SK-N-SH (cell line): ENCODE data around the gene CEBPB. TPM values are rescaled to one million over a fixed set of nuclear protein-coding genes. Genes with fewer than 3 reads are reported as not detected.

Experiments used
- CTCF ChIA-PET: fragments of 300-600, 350-600 bp; formaldehyde crosslinking; extraction: SDS; loops from one replicate; lab custom pipeline; 2021; lab: Yijun Ruan, JAX
- POLR2A ChIA-PET: fragments of 350-600 bp; sonication (Branson Sonifier 250); formaldehyde crosslinking; extraction: SDS; loops from one replicate; lab custom pipeline; 2020; ENCODE audit warnings: antibody characterized with exemption, inconsistent platforms; lab: Yijun Ruan, JAX
- DNase-seq: peaks from one replicate; pipeline ENCODE4 v3.0.0; 2012
- H2AFZ ChIP-seq: fragments of 200-600 bp; sonication (generic); 2 replicates; pipeline ENCODE4 v1.8.1; 2016; ENCODE audit warnings: antibody characterized with exemption, mild to moderate bottlenecking, low read depth
- H3F3A ChIP-seq: fragments of 200-600 bp; sonication (generic); replicated peaks from 2 replicates; pipeline ENCODE3; 2016; ENCODE audit warnings: antibody characterized with exemption, mild to moderate bottlenecking; ENCODE audit not compliant: insufficient read depth
- H3K27ac ChIP-seq, 2 experiments: fragments of 200-500 bp in 1 of 2; fragments of 200-600 bp in 1 of 2; sonication (Bioruptor generic) in 1 of 2; sonication (generic), shearing (Covaris generic) in 1 of 2; 2 replicates each; pipeline versions ENCODE4 v1.5.1 to v1.6.1; 2014 to 2016; ENCODE audit warnings: low read depth in 2 of 2, inconsistent platforms in 1 of 2, low read length in 1 of 2, mild to moderate bottlenecking in 1 of 2, mixed read lengths in 1 of 2
- H3K27me3 ChIP-seq: fragments of 200-600 bp; sonication (generic), shearing (Covaris generic); 2 replicates; pipeline ENCODE4 v1.6.1; 2016; ENCODE audit warnings: mixed run types; ENCODE audit not compliant: insufficient read depth
- H3K36me3 ChIP-seq, 2 experiments: fragments of 200-500 bp in 1 of 2; fragments of 200-600 bp in 1 of 2; sonication (Bioruptor generic) in 1 of 2; sonication (generic) in 1 of 2; replicated peaks in 1 of 2; 2 replicates each; pipeline versions ENCODE3 to v1.5.1; 2014 to 2016; ENCODE audit warnings: low read length in 1 of 2, mild to moderate bottlenecking in 1 of 2; ENCODE audit not compliant: insufficient read depth in 2 of 2, control insufficient read depth in 1 of 2
- H3K4me1 ChIP-seq, 2 experiments: fragments of 200-500 bp in 1 of 2; fragments of 200-600 bp in 1 of 2; sonication (Bioruptor generic) in 1 of 2; sonication (generic), shearing (Covaris generic) in 1 of 2; 2 replicates each; pipeline versions ENCODE4 v1.5.1 to v1.6.1; 2014 to 2016; ENCODE audit warnings: low read depth in 1 of 2, low read length in 1 of 2, mixed run types in 1 of 2; ENCODE audit not compliant: insufficient read depth in 2 of 2, control insufficient read depth in 1 of 2
- H3K4me2 ChIP-seq: fragments of 200-600 bp; sonication (generic), shearing (Covaris generic); 2 replicates; pipeline ENCODE4 v1.6.1; 2017; ENCODE audit warnings: mixed run types
- H3K4me3 ChIP-seq, 2 experiments: fragments of 200-500 bp in 1 of 2; fragments of 200-600 bp in 1 of 2; sonication (Bioruptor generic) in 1 of 2; sonication (generic), shearing (Covaris generic) in 1 of 2; 2 replicates each; pipeline versions ENCODE4 v1.5.1 to v1.8.1; 2014 to 2016; ENCODE audit warnings: low read depth in 2 of 2, inconsistent platforms in 1 of 2, low read length in 1 of 2, mild to moderate bottlenecking in 1 of 2, mixed read lengths in 1 of 2, moderate library complexity in 1 of 2
- H3K79me2 ChIP-seq: fragments of 200-600 bp; sonication (generic); 2 replicates; pipeline ENCODE4 v1.8.1; 2017; ENCODE audit warnings: mild to moderate bottlenecking; ENCODE audit not compliant: insufficient read depth
- H3K9ac ChIP-seq: fragments of 200-600 bp; sonication (generic); 2 replicates; pipeline ENCODE4 v1.6.1; 2017; ENCODE audit warnings: mixed run types
- H3K9me2 ChIP-seq: fragments of 200-600 bp; sonication (generic); 2 replicates; pipeline ENCODE4 v1.6.1; 2017; ENCODE audit warnings: mixed run types
- H3K9me3 ChIP-seq: fragments of 200-600 bp; sonication (generic); 2 replicates; pipeline ENCODE4 v1.6.1; 2017; ENCODE audit warnings: mixed run types, mild to moderate bottlenecking, moderate library complexity
- H4K20me1 ChIP-seq: fragments of 200-600 bp; sonication (generic); 2 replicates; pipeline ENCODE4 v1.6.1; 2017; ENCODE audit warnings: mild to moderate bottlenecking, mixed run types; ENCODE audit not compliant: insufficient read depth
- ELF1 ChIP-seq: IDR thresholded peaks from 2 replicates; pipeline ENCODE4 v1.4.0; 2012
- FOXJ3 ChIP-seq: sonication (generic); formaldehyde crosslinking; IDR thresholded peaks from 2 replicates; pipeline ENCODE4 v1.5.1; 2020; ENCODE audit warnings: mild to moderate bottlenecking, missing genetic modification reagents
- FOXM1 ChIP-seq: IDR thresholded peaks from 2 replicates; pipeline ENCODE4 v1.4.0; 2012; ENCODE audit warnings: low read depth, mild to moderate bottlenecking
- JUND ChIP-seq: IDR thresholded peaks from 2 replicates; pipeline ENCODE4 v1.4.0; 2012
- MEF2A ChIP-seq: IDR thresholded peaks from 2 replicates; pipeline ENCODE4 v1.4.0; 2012; ENCODE audit warnings: low read depth, borderline replicate concordance
- MXI1 ChIP-seq: IDR thresholded peaks from 2 replicates; pipeline ENCODE4 v1.6.1; 2012; ENCODE audit warnings: mild to moderate bottlenecking, low read depth, low read length, improper control_type of control experiment
- NRF1 ChIP-seq: IDR thresholded peaks from 2 replicates; pipeline ENCODE4 v1.6.1; 2012; ENCODE audit warnings: low read depth, mild to moderate bottlenecking, low read length
- RCOR1 ChIP-seq: fragments of 150-350 bp; IDR thresholded peaks from 2 replicates; pipeline ENCODE4 v1.6.1; 2017; ENCODE audit warnings: antibody characterized with exemption, low read length
- SMC3 ChIP-seq: IDR thresholded peaks from 2 replicates; pipeline ENCODE4 v1.6.1; 2012; ENCODE audit warnings: low read depth, low read length, improper control_type of control experiment
- TEAD4 ChIP-seq: IDR thresholded peaks from 2 replicates; pipeline ENCODE4 v1.4.0; 2012; ENCODE audit warnings: mild to moderate bottlenecking, borderline replicate concordance; ENCODE audit not compliant: insufficient read depth
- WGBS: methylation state at CpG from one replicate; pipeline ENCODE4 v1.1.6; 2017; ENCODE audit warnings: low lambda C conversion rate; 5-methylcytosine and 5-hydroxymethylcytosine counted together
- polyA plus RNA-seq, 3 experiments: library from polyadenylated mRNA; depleted of rRNA; stranded (reverse); fragments of >200 nt; gene quantifications; 2 replicates each; pipeline ENCODE4 v1.2.3, GENCODE V29; 2012
- TF ChIP-seq, protein P1 (sequence below): IDR thresholded peaks from 2 replicates; pipeline ENCODE4 v1.4.0; 2012; ENCODE audit warnings: low read depth, borderline replicate concordance
- TF ChIP-seq, protein P2 (sequence below): IDR thresholded peaks from 2 replicates; pipeline ENCODE4; 2012
- TF ChIP-seq, protein P3 (sequence below): IDR thresholded peaks from 2 replicates; pipeline ENCODE4 v1.4.0; 2012; ENCODE audit warnings: low read depth
- TF ChIP-seq, protein P4 (sequence below): fragments of 150-350 bp; IDR thresholded peaks from 2 replicates; pipeline ENCODE4 v1.6.1; 2017; ENCODE audit warnings: antibody characterized with exemption, low read length, low read depth, borderline replicate concordance

Gene CEBPB
- polyA plus RNA-seq, 1 of the 3 experiments (the other 2 are of a cell fraction), result 14.7 TPM

DNA sequence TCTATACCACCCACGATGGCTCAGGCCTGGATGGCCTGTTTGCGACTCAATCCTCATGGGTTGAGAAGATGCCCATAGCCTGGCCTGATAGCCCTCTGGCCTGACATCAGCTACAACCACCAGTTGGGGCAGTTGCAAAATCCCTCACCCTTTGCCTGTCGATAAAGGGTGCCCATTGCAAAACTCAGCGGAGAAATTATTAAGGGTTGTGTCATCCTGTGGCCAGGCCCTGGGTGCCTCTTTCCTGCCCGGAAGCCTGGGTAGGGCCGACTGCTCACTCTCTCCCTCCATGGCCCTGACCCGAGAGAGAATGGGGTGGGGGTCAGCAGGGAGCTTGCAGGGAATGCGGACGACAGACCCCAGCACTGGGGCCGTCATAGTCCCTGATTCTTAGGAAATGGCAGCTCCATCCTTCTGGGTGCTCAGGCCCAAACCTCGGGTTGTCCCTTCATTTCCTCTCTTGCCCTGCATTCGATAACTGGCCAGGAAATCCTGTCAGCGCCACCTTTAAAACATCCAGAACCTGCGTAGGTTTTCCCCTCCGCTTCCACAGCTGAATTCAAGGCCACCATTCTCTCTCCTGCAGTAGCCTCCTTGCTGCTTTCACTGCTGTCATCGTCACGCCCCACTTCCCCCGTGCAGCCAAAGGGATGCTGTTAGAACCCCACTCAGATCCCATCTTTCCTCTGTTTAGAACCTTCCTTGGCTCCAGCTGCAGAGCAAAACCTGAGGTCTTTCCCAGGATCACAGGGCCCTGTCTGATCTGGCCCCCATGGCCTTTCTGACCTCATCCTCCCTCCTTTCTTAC lies 31.1 kb downstream of the CEBPB start:
- Histone ChIP-seq H3K36me3 (no peaks in the 10 kb centered on the region), H3K27me3 (no peaks in the 10 kb centered on the region), H3K4me2 (no peak overlapping the region), H3K9ac (no peak overlapping the region), H4K20me1 (no peaks in the 10 kb centered on the region), H3K4me1 (no peaks in the 10 kb centered on the region; a peak in 1 of 4 replicates), H3K4me3 (no peak overlapping the region), H3K79me2 (no peaks in the 10 kb centered on the region), H2AFZ (no peak overlapping the region), H3K9me2 (no peaks in the 10 kb centered on the region), H3K9me3 (no peaks in the 10 kb centered on the region), H3F3A (peaks cover 5% of the 10 kb centered on the region), H3K27ac (no peak overlapping the region)
- CTCF ChIA-PET, result no interaction called here
- DNase-seq, result no peak
- WGBS, result 89% methylated on average over 13 of the region's 18 CpGs
- no peak for TF ChIP-seq SMC3
- TF ChIP-seq MXI1, result no peak
- no peak for TF ChIP-seq JUND
- POLR2A ChIA-PET, result no interaction called here

DNA sequence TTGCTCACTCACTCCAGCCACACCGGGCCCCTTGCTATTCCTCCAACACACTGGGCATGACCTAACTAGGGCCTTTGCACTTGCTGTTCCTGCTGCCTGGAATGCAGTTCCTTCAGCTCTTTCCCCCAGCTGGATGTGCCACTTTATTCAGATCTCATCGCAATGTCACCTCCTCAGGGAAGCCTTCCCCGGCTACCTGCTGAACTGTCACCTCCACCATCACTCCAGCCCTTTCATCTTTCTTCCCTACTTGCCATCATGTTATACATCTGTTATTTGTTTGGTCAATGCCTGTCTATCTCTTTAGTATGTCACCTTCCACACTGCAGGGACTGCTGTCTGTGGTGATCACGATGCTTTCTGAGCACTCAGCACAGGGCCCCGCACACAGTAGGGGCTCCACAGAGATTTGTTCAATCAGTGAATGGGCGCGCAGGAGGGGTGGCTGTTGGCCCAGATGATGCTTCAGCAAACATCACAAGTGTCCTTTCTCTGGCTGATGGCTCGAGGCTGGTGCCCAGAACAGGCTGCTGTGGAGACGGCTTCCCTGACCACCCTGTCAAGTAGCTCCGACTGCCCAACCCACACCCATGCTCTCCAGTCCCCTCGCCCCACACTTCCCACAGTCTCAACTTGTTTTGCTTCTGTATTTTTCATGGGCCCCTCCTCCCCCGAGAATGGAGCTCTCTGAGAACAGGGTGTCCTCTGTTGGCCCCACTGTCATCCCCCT lies 31.8 kb downstream of the CEBPB start:
- Histone ChIP-seq H3K27ac (no peak overlapping the region), H3K9me3 (no peaks in the 10 kb centered on the region), H3K27me3 (no peaks in the 10 kb centered on the region), H3F3A (peaks cover 5% of the 10 kb centered on the region), H3K9me2 (no peaks in the 10 kb centered on the region), H3K9ac (no peak overlapping the region), H3K4me2 (no peak overlapping the region), H2AFZ (no peak overlapping the region), H3K36me3 (no peaks in the 10 kb centered on the region), H3K79me2 (no peaks in the 10 kb centered on the region), H3K4me3 (no peak overlapping the region), H4K20me1 (no peaks in the 10 kb centered on the region), H3K4me1 (no peaks in the 10 kb centered on the region; a peak in 1 of 4 replicates)
- ChIA-PET POLR2A (no interaction called here), CTCF (no interaction called here)
- TF ChIP-seq ELF1 (no peak), RCOR1 (no peak)
- 90% methylated on average over 10 of the region's 12 CpGs for WGBS
- no peak for DNase-seq

DNA sequence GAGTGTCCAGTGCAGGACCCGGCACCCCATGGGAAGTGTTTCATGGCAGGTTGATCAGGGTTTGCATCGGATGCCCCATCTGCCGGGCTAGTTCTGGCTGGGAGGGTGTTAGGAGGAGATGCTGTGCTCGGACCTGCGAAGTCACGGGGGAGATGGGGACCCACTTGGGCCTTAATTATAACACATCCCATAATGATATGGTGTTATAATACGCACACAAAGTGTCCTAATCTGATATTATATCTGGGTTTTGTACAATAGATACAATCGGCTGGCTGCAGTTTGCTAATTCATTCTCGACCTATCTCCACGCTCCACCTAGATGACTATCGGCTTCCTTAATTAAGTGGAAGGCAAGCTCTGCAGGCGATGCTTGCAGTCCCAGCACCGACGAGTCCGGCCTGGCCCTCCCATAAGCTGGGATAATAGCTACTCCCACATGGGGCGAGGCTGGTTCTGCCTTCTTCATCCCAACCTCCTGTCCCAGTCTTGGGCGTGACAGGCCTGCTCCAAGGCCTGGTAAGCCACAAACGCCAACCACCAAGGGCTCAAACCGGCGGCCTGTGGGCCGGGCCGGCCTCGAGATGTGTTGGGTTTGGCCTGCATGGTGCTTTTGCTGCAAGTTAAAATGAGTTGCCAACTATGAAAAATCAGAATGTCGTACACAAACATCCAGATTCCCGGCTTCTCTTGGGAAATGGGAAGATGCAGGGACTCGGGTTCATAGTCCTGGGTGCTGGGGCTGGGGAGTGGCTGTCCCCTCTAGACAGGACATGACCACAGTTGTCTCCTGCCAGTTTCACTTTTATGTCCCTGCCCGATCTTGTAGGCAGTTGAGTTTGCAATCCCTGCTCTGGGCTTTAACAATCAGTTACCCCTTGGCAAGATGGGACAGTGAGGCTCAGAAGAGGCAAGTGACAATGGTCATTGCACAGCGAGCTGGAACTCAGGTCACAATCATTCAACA lies 32.7 kb downstream of the CEBPB start:
- no peaks in the 10 kb centered on the region for H3K36me3 ChIP-seq
- no peak overlapping the region for H3K4me2 ChIP-seq
- no peak overlapping the region for H3K4me3 ChIP-seq
- H3K9me3 ChIP-seq, result no peaks in the 10 kb centered on the region
- POLR2A ChIA-PET, result no interaction called here
- no peaks in the 10 kb centered on the region for H3K9me2 ChIP-seq
- DNase-seq, result no peak
- H4K20me1 ChIP-seq, result no peaks in the 10 kb centered on the region
- CTCF ChIA-PET, result interaction anchor here (1.4 kb wide), 1 partner anchor 199 kb away, joined by 3 read pairs; no protein-coding TSS in a partner anchor
- 91% methylated on average over 27 of the region's 28 CpGs for WGBS
- no peaks in the 10 kb centered on the region for H3K27me3 ChIP-seq
- H3K9ac ChIP-seq, result no peak overlapping the region
- H2AFZ ChIP-seq, result no peak overlapping the region
- H3K27ac ChIP-seq, result no peak overlapping the region
- H3K79me2 ChIP-seq, result no peaks in the 10 kb centered on the region
- H3K4me1 ChIP-seq, result no peaks in the 10 kb centered on the region; a peak in 1 of 4 replicates
- H3F3A ChIP-seq, result peaks cover 5% of the 10 kb centered on the region
- TF ChIP-seq SMC3, result no peak
- TF ChIP-seq NRF1, result no peak
- no peak for TF ChIP-seq MEF2A
- TF ChIP-seq, protein P1, sequence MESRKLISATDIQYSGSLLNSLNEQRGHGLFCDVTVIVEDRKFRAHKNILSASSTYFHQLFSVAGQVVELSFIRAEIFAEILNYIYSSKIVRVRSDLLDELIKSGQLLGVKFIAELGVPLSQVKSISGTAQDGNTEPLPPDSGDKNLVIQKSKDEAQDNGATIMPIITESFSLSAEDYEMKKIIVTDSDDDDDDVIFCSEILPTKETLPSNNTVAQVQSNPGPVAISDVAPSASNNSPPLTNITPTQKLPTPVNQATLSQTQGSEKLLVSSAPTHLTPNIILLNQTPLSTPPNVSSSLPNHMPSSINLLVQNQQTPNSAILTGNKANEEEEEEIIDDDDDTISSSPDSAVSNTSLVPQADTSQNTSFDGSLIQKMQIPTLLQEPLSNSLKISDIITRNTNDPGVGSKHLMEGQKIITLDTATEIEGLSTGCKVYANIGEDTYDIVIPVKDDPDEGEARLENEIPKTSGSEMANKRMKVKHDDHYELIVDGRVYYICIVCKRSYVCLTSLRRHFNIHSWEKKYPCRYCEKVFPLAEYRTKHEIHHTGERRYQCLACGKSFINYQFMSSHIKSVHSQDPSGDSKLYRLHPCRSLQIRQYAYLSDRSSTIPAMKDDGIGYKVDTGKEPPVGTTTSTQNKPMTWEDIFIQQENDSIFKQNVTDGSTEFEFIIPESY, result no peak
- TF ChIP-seq FOXJ3 (CRISPR knock-in tag), result no peak
- TF ChIP-seq, protein P2, sequence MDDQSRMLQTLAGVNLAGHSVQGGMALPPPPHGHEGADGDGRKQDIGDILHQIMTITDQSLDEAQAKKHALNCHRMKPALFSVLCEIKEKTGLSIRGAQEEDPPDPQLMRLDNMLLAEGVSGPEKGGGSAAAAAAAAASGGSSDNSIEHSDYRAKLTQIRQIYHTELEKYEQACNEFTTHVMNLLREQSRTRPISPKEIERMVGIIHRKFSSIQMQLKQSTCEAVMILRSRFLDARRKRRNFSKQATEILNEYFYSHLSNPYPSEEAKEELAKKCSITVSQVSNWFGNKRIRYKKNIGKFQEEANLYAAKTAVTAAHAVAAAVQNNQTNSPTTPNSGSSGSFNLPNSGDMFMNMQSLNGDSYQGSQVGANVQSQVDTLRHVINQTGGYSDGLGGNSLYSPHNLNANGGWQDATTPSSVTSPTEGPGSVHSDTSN, result no peak
- TF ChIP-seq, protein P3, sequence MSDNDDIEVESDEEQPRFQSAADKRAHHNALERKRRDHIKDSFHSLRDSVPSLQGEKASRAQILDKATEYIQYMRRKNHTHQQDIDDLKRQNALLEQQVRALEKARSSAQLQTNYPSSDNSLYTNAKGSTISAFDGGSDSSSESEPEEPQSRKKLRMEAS, result no peak
- TF ChIP-seq, protein P4, sequence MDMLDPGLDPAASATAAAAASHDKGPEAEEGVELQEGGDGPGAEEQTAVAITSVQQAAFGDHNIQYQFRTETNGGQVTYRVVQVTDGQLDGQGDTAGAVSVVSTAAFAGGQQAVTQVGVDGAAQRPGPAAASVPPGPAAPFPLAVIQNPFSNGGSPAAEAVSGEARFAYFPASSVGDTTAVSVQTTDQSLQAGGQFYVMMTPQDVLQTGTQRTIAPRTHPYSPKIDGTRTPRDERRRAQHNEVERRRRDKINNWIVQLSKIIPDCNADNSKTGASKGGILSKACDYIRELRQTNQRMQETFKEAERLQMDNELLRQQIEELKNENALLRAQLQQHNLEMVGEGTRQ, result no peak
- TF ChIP-seq TEAD4, result no peak
- no peak for TF ChIP-seq FOXM1
